Keratinocyte (primary cell): ENCODE measurements around the gene BEAN1. TPM values are rescaled to one million over a fixed set of nuclear protein-coding genes. Genes with fewer than 3 reads are reported as not detected.
A peak's percentile ranks its signal among the peaks of the same experiment; 100 is the strongest.
"Not testable (repeated sequence)": the region's sequence is repeated elsewhere in the genome, so short reads cannot be mapped to it uniquely, and the experiment has no call there.

Experiments used
- DNase-seq: peaks from one replicate; pipeline ENCODE4 v3.0.0-alpha.2; 2011; ENCODE audit warnings: low read depth, missing footprints, low spot score
- FAIRE-seq: peaks from 2 replicates; lab custom pipeline; 2011; peaks lifted over from hg19 to GRCh38; lab: Jason Lieb, UNC
- H2AFZ ChIP-seq: 2 replicates; pipeline ENCODE4 v1.6.0; 2012; ENCODE audit warnings: low read length, control low read depth, inconsistent platforms; ENCODE audit not compliant: control insufficient read depth
- H3K27ac ChIP-seq: 2 replicates; pipeline ENCODE4 v1.5.1; 2011; ENCODE audit warnings: low read length; ENCODE audit not compliant: control insufficient read depth, insufficient read depth
- H3K27me3 ChIP-seq: 3 replicates; pipeline ENCODE4 v1.6.0; 2011; ENCODE audit warnings: low read length; ENCODE audit not compliant: control insufficient read depth, insufficient read depth; ENCODE audit errors: extremely low read depth
- H3K36me3 ChIP-seq, 2 experiments: 2 replicates in 1 of 2; 3 replicates in 1 of 2; pipeline ENCODE4 v1.5.1; 2011; ENCODE audit warnings: low read length in 2 of 2, mild to moderate bottlenecking in 1 of 2; ENCODE audit not compliant: control insufficient read depth in 2 of 2, insufficient read depth in 2 of 2; ENCODE audit errors: extremely low read depth in 1 of 2
- H3K4me1 ChIP-seq: 3 replicates; pipeline ENCODE4 v1.5.1; 2011; ENCODE audit warnings: low read length; ENCODE audit not compliant: control insufficient read depth, insufficient read depth; ENCODE audit errors: extremely low read depth
- H3K4me2 ChIP-seq: 3 replicates; pipeline ENCODE4 v1.6.0; 2011; ENCODE audit warnings: low read depth, low read length; ENCODE audit not compliant: control insufficient read depth, insufficient read depth; ENCODE audit errors: extremely low read depth
- H3K4me3 ChIP-seq, 3 experiments: fragments of 200-600 bp in 1 of 3; sonication (generic) in 1 of 3; 2 replicates in 2 of 3; 3 replicates in 1 of 3; pipeline ENCODE4 v1.5.1; 2011 to 2016; ENCODE audit warnings: low read length in 3 of 3, mild to moderate bottlenecking in 3 of 3, control low read depth in 2 of 3, inconsistent platforms in 1 of 3, low read depth in 1 of 3, mixed read lengths in 1 of 3, mixed run types in 1 of 3, moderate library complexity in 1 of 3; ENCODE audit not compliant: control insufficient read depth in 2 of 3, insufficient read depth in 2 of 3; ENCODE audit errors: extremely low read depth in 1 of 3
- H3K79me2 ChIP-seq: 2 replicates; pipeline ENCODE4 v1.6.0; 2012; ENCODE audit warnings: low read length; ENCODE audit not compliant: control insufficient read depth, insufficient read depth
- H3K9ac ChIP-seq: 3 replicates; pipeline ENCODE4 v1.6.0; 2011; ENCODE audit warnings: low read length; ENCODE audit not compliant: control insufficient read depth, insufficient read depth; ENCODE audit errors: extremely low read depth
- H3K9me1 ChIP-seq: 3 replicates; pipeline ENCODE4 v1.6.0; 2011; ENCODE audit warnings: low read length; ENCODE audit not compliant: control insufficient read depth, insufficient read depth; ENCODE audit errors: extremely low read depth
- H3K9me3 ChIP-seq: 2 replicates; pipeline ENCODE4 v1.5.1; 2012; ENCODE audit warnings: low read depth, low read length; ENCODE audit not compliant: control insufficient read depth
- H4K20me1 ChIP-seq: 3 replicates; pipeline ENCODE4 v1.6.0; 2011; ENCODE audit warnings: low read length; ENCODE audit not compliant: control insufficient read depth, insufficient read depth; ENCODE audit errors: extremely low read depth
- CTCF ChIP-seq, 3 experiments: IDR thresholded peaks in 1 of 3; conservative IDR thresholded peaks in 1 of 3; optimal IDR thresholded peaks in 1 of 3; 2 replicates in 2 of 3; 3 replicates in 1 of 3; pipeline versions ENCODE3 to v1.5.1; 2011; ENCODE audit warnings: low read length in 3 of 3, mild to moderate bottlenecking in 3 of 3, moderate library complexity in 2 of 3, control low read depth in 1 of 3, inconsistent platforms in 1 of 3; ENCODE audit not compliant: insufficient read depth in 2 of 3; ENCODE audit errors: extremely low read depth in 1 of 3
- EZH2 ChIP-seq: IDR thresholded peaks from one replicate; pipeline ENCODE4 v1.6.1; 2012; ENCODE audit warnings: inconsistent platforms, mild to moderate bottlenecking, low read length, moderate library complexity
- dilution Hi-C: fragments of 300-500 bp; cut with MboI; formaldehyde crosslinking; loops from one replicate; pipeline ENCODE4 v1.7.0; 2020; ENCODE audit warnings: low sequenced_read_pairs; ENCODE audit not compliant: extremely low pct_ligation_motif_present
- polyA plus RNA-seq, 5 experiments: library from polyadenylated mRNA; depleted of rRNA in 3 of 5; stranded (reverse) in 3 of 5; stranded (forward) in 1 of 5; unstranded in 1 of 5; fragments of >200 nt; gene quantifications; 1 replicate in 1 of 5; 2 replicates in 3 of 5; 3 replicates in 1 of 5; pipeline versions ENCODE4 v1.2.1 to v1.2.3, GENCODE V29; 2011 to 2012; ENCODE audit warnings: missing spikeins in 2 of 5, low read depth in 1 of 5, low replicate concordance in 1 of 5

The BEAN1 gene
- polyA plus RNA-seq, 1 donor (not counting 4 experiments of a cell fraction or from before 2014, with no cell fraction given) = 0.24 TPM

- Histone ChIP-seq H2AFZ (no peak overlapping the region), H3K9me3 (no peaks in the 10 kb centered on the region), H3K4me1 (peaks cover 71% of the 10 kb centered on the region), H3K27me3 (no peaks in the 10 kb centered on the region), H4K20me1 (no peaks in the 10 kb centered on the region), H3K4me2 (peak overlapping the region; percentile 89), H3K9ac (no peak overlapping the region), H3K27ac (no peak overlapping the region), H3K4me3 (no peak overlapping the region), H3K36me3 (peaks cover 0 to 5% of the 10 kb centered on the region in 2 experiments), H3K9me1 (no peaks in the 10 kb centered on the region), H3K79me2 (no peaks in the 10 kb centered on the region)
- dilution Hi-C loops = no loop called here
- DNase-seq (no peak), FAIRE-seq (peak; percentile 62)
- TF ChIP-seq EZH2 (no peak), CTCF (optimal IDR thresholded peaks at IDR 0.05 in 1 of 3, IDR thresholded peaks at IDR 0.05 in 1 of 3, conservative IDR thresholded peaks at IDR 0.05 in 1 of 3; ENCODE audit: extremely low read depth in 1 of 3, insufficient read depth in 2 of 3, low read length in 3 of 3) (no peak)
These were observed 86.1 kb downstream of the BEAN1 start for GRCh38 chr16:66513111-66513723.

GRCh38 chr16:66514391-66514790 is 87.3 kb downstream of the BEAN1 start:
- H3K9me1 ChIP-seq, FAIRE-seq, dilution Hi-C loops, H3K27me3 ChIP-seq, H2AFZ ChIP-seq, H3K27ac ChIP-seq, H3K4me3 ChIP-seq, H3K79me2 ChIP-seq, H3K4me2 ChIP-seq, H4K20me1 ChIP-seq, H3K36me3 ChIP-seq, H3K9ac ChIP-seq, H3K9me3 ChIP-seq, DNase-seq: not testable (repeated sequence)
- H3K4me1 ChIP-seq = peaks cover 61% of the 10 kb centered on the region

- dilution Hi-C loops, H3K36me3 ChIP-seq, H3K9me3 ChIP-seq, H2AFZ ChIP-seq, H3K4me3 ChIP-seq, H3K9ac ChIP-seq, DNase-seq, H3K9me1 ChIP-seq, FAIRE-seq, H3K79me2 ChIP-seq, H3K4me2 ChIP-seq, H3K27me3 ChIP-seq, H4K20me1 ChIP-seq, H3K27ac ChIP-seq: not testable (repeated sequence)
- peaks cover 60% of the 10 kb centered on the region for H3K4me1 ChIP-seq
These were observed 88.0 kb downstream of the BEAN1 start for GRCh38 chr16:66514980-66515595.
